Forelimb muscle (tissue), 1 donor: ENCODE measurements around the gene TBXT. TPM values are rescaled to one million over a fixed set of nuclear protein-coding genes. Genes with fewer than 3 reads are reported as not detected.

Source experiments
- DNase-seq: peaks from one replicate; pipeline ENCODE4 v3.0.0-alpha.2; 2013; ENCODE audit warnings: low read depth
- polyA plus RNA-seq: library from polyadenylated mRNA; unstranded; fragments of 120-200 nt; gene quantifications from one replicate; pipeline ENCODE4 v1.2.1, GENCODE V29; 2013; ENCODE audit not compliant: insufficient read length

The TBXT gene
- polyA plus RNA-seq, 1 donor = not detected

- no peak for DNase-seq
Observed at GRCh38 chr6:166119116-166119911, 48.3 kb downstream of the TBXT start.

- no peak for DNase-seq
Observed at GRCh38 chr6:166115609-166116008, 52.0 kb downstream of the TBXT start.

- no peak for DNase-seq
Observed at GRCh38 chr6:166112580-166112979, 55.1 kb downstream of the TBXT start.

GRCh38 chr6:166109608-166110007 is 58.0 kb downstream of the TBXT start:
- DNase-seq = no peak

Other genes starting within 250 kb of the TBXT start
- gene PRR18, start 140.5 kb upstream of the TBXT start, polyA plus RNA-seq = 1.1 TPM
- 35.1 TPM for gene SFT2D1, start 174.7 kb upstream of the TBXT start, polyA plus RNA-seq
- gene MPC1, start 215.1 kb upstream of the TBXT start, polyA plus RNA-seq = 73.6 TPM